Measurements from ENCODE around the gene NEDD4L. TPM values are rescaled to one million over a fixed set of nuclear protein-coding genes. Genes with fewer than 3 reads are reported as not detected.
A peak's percentile ranks its signal among the peaks of the same experiment; 100 is the strongest.

Gene NEDD4L
- polyA plus RNA-seq, 1 donor: 93.0 TPM

GRCh38 chr18:58132595-58133261, 88.7 kb downstream of the NEDD4L start:
- no peak overlapping the region for H3K4me3 ChIP-seq (ENCODE audit: low read length)
- H3K36me3 ChIP-seq (ENCODE audit: control insufficient read depth, insufficient read depth, low read length): no peaks in the 10 kb centered on the region
- no peaks in the 10 kb centered on the region for H3K27me3 ChIP-seq (ENCODE audit: control insufficient read depth, insufficient read depth, low read length)
- peaks cover 28% of the 10 kb centered on the region for H3K4me1 ChIP-seq (ENCODE audit: control insufficient read depth, insufficient read depth, low read length)
- DNase-seq: no peak
- H3K27ac ChIP-seq (ENCODE audit: low read length): no peak overlapping the region
- 67% methylated on average over 1 of the region's 8 CpGs for WGBS (ENCODE audit: insufficient coverage, low lambda C conversion rate)
- H3K9me3 ChIP-seq (ENCODE audit: control insufficient read depth, low read depth, low read length): peaks cover 6% of the 10 kb centered on the region

- Histone ChIP-seq H3K27me3 (ENCODE audit: control insufficient read depth, insufficient read depth, low read length) (no peaks in the 10 kb centered on the region), H3K36me3 (ENCODE audit: control insufficient read depth, insufficient read depth, low read length) (no peaks in the 10 kb centered on the region), H3K4me3 (ENCODE audit: low read length) (no peak overlapping the region), H3K9me3 (ENCODE audit: control insufficient read depth, low read depth, low read length) (peaks cover 6% of the 10 kb centered on the region), H3K4me1 (ENCODE audit: control insufficient read depth, insufficient read depth, low read length) (peaks cover 11% of the 10 kb centered on the region), H3K27ac (ENCODE audit: low read length) (peak overlapping the region; percentile 30)
- no peak for DNase-seq
- 89% methylated on average over 4 of the region's 7 CpGs for WGBS (ENCODE audit: insufficient coverage, low lambda C conversion rate)
These were observed 91.2 kb downstream of the NEDD4L start for GRCh38 chr18:58135183-58135641.

- no peak overlapping the region for H3K4me3 ChIP-seq (ENCODE audit: low read length)
- peak overlapping the region; percentile 30 for H3K27ac ChIP-seq (ENCODE audit: low read length)
- peaks cover 6% of the 10 kb centered on the region for H3K9me3 ChIP-seq (ENCODE audit: control insufficient read depth, low read depth, low read length)
- peak; percentile 34 to 60 for DNase-seq
- no CpG with 5 or more reads among the region's 7 CpGs for WGBS (ENCODE audit: insufficient coverage, low lambda C conversion rate)
- no peaks in the 10 kb centered on the region for H3K27me3 ChIP-seq (ENCODE audit: control insufficient read depth, insufficient read depth, low read length)
- no peaks in the 10 kb centered on the region for H3K36me3 ChIP-seq (ENCODE audit: control insufficient read depth, insufficient read depth, low read length)
- peaks cover 11% of the 10 kb centered on the region for H3K4me1 ChIP-seq (ENCODE audit: control insufficient read depth, insufficient read depth, low read length)
These were observed 91.8 kb downstream of the NEDD4L start for GRCh38 chr18:58135701-58136331.

DNA sequence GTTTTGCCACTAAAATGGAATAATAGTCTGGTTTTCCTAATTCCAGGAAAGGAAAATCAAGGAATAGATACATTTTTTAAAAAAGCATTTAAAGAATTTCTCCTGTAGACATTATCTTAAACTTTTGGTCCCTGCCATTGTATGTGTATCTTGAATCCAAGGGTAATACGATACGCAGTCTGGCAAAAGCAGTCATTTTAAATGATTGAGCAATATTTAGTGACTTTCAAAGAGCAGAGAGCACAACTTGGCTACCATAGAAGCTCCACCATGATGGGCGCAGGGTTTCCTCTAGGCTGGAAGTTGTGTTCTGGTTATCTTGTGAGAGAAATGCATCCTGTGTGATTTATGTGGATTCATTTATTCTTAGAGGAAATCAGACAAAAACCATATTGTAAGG, 92.9 kb downstream of the NEDD4L start:
- Histone ChIP-seq H3K27ac (ENCODE audit: low read length) (no peak overlapping the region), H3K36me3 (ENCODE audit: control insufficient read depth, insufficient read depth, low read length) (no peaks in the 10 kb centered on the region), H3K9me3 (ENCODE audit: control insufficient read depth, low read depth, low read length) (no peaks in the 10 kb centered on the region), H3K27me3 (ENCODE audit: control insufficient read depth, insufficient read depth, low read length) (no peaks in the 10 kb centered on the region), H3K4me3 (ENCODE audit: low read length) (no peak overlapping the region), H3K4me1 (ENCODE audit: control insufficient read depth, insufficient read depth, low read length) (peaks cover 11% of the 10 kb centered on the region)
- DNase-seq: no peak
- WGBS (ENCODE audit: insufficient coverage, low lambda C conversion rate): no CpG with 5 or more reads among the region's 3 CpGs

GRCh38 chr18:58139459-58140386, 95.7 kb downstream of the NEDD4L start:
- WGBS (ENCODE audit: insufficient coverage, low lambda C conversion rate): 75% methylated on average over 2 of the region's 8 CpGs
- Histone ChIP-seq H3K36me3 (ENCODE audit: control insufficient read depth, insufficient read depth, low read length) (no peaks in the 10 kb centered on the region), H3K9me3 (ENCODE audit: control insufficient read depth, low read depth, low read length) (peaks cover 3% of the 10 kb centered on the region), H3K27me3 (ENCODE audit: control insufficient read depth, insufficient read depth, low read length) (no peaks in the 10 kb centered on the region), H3K27ac (ENCODE audit: low read length) (no peak overlapping the region), H3K4me1 (ENCODE audit: control insufficient read depth, insufficient read depth, low read length) (peaks cover 16% of the 10 kb centered on the region), H3K4me3 (ENCODE audit: low read length) (no peak overlapping the region)
- no peak for DNase-seq

DNA sequence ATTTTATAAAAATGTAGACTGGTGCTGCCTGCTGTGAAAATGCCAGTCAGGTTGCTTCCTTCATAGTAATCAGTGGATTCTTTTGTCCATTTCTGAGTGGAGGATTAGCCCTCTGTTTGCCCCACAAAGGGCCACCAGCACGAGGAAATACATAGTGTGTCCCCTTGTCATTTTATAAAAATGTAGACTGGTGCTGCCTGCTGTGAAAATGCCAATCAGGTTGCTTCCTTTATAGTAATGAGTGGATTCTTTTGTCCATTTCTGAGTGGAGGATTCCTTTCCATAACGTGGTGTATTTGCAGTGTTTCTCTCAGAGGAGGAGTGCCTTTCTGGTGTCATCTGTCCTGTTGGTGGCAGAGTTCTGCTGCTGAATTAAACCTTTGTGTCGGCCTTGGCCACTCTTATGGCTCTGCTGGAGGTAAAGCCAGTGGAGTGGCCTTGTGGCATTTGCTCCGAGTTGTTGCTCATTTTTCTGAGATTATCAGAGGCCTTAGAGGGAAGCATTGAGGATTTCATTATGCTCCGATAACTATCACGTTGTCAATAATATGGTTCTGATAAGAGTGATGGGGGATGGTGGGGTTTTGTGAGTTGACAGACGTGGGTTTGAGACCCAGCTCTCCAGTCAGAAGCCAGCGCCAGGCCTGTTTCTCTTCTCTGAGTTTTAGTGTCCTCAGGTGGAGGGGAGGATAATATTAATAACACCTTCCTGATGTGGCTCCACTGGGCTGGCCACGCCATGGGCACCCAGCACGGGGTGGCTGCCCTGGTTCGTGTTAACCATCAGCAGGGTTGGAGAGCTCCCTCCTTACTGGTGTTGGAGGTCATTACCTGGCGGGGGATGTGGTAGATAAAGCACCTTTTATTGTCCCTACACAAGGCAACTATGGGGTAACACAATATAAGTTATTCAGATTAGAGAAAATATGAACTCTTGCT, 96.6 kb downstream of the NEDD4L start:
- no peak for DNase-seq

GRCh38 chr18:58143386-58143785, 99.4 kb downstream of the NEDD4L start:
- no peak overlapping the region for H3K4me3 ChIP-seq (ENCODE audit: low read length)
- no CpG with 5 or more reads among the region's 11 CpGs for WGBS (ENCODE audit: insufficient coverage, low lambda C conversion rate)
- H3K27me3 ChIP-seq (ENCODE audit: control insufficient read depth, insufficient read depth, low read length): no peaks in the 10 kb centered on the region
- peaks cover 3% of the 10 kb centered on the region for H3K9me3 ChIP-seq (ENCODE audit: control insufficient read depth, low read depth, low read length)
- peak overlapping the region; percentile 61 for H3K27ac ChIP-seq (ENCODE audit: low read length)
- peaks cover 10% of the 10 kb centered on the region for H3K4me1 ChIP-seq (ENCODE audit: control insufficient read depth, insufficient read depth, low read length)
- no peak for DNase-seq
- no peaks in the 10 kb centered on the region for H3K36me3 ChIP-seq (ENCODE audit: control insufficient read depth, insufficient read depth, low read length)

More for the DNA sequence above, 96.6 kb downstream of the NEDD4L start:
- Histone ChIP-seq H3K36me3 (ENCODE audit: control insufficient read depth, insufficient read depth, low read length) (no peaks in the 10 kb centered on the region), H3K9me3 (ENCODE audit: control insufficient read depth, low read depth, low read length) (peaks cover 3% of the 10 kb centered on the region), H3K4me3 (ENCODE audit: low read length) (no peak overlapping the region), H3K27me3 (ENCODE audit: control insufficient read depth, insufficient read depth, low read length) (no peaks in the 10 kb centered on the region), H3K27ac (ENCODE audit: low read length) (no peak overlapping the region), H3K4me1 (ENCODE audit: control insufficient read depth, insufficient read depth, low read length) (peaks cover 9% of the 10 kb centered on the region)
- WGBS (ENCODE audit: insufficient coverage, low lambda C conversion rate): 40% methylated on average over 1 of the region's 12 CpGs

GRCh38 chr18:58144106-58144505, 100.1 kb downstream of the NEDD4L start:
- H3K4me3 ChIP-seq (ENCODE audit: low read length): no peak overlapping the region
- no peak for DNase-seq
- WGBS (ENCODE audit: insufficient coverage, low lambda C conversion rate): no CpG with 5 or more reads among the region's 4 CpGs
- peaks cover 18% of the 10 kb centered on the region for H3K4me1 ChIP-seq (ENCODE audit: control insufficient read depth, insufficient read depth, low read length)
- no peaks in the 10 kb centered on the region for H3K36me3 ChIP-seq (ENCODE audit: control insufficient read depth, insufficient read depth, low read length)
- no peak overlapping the region for H3K27ac ChIP-seq (ENCODE audit: low read length)
- no peaks in the 10 kb centered on the region for H3K27me3 ChIP-seq (ENCODE audit: control insufficient read depth, insufficient read depth, low read length)
- peaks cover 3% of the 10 kb centered on the region for H3K9me3 ChIP-seq (ENCODE audit: control insufficient read depth, low read depth, low read length)

DNA sequence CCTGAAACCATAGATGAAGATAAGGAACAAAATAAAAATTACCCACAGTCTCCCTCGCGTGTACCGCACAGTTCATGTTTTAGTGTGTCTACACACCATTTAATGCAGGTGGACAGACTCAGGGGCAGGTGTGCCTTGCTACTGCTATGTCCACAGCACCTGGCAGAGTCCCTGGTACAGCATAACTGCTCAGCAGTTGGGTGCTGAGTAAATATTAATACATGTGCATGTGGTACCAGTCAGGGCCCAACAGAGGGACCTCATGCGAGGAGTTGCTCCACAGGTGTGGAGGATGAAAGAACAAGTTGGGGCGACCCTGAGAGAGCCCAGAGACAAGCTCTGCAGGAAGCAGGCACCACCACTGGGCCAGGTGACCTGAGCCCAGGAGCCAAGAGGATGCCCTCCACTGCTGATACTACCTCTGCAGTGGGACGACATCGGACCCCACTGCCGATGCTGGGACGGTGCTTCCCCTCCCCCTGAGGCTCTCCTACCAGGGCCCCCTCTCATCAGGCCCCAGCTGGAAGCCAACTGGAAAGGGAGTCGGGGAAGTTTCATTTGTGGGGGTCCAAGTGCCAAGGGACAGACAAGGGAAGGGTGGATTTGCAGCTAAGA, 100.8 kb downstream of the NEDD4L start:
- no CpG with 5 or more reads among the region's 10 CpGs for WGBS (ENCODE audit: insufficient coverage, low lambda C conversion rate)
- Histone ChIP-seq H3K27me3 (ENCODE audit: control insufficient read depth, insufficient read depth, low read length) (no peaks in the 10 kb centered on the region), H3K9me3 (ENCODE audit: control insufficient read depth, low read depth, low read length) (peaks cover 3% of the 10 kb centered on the region), H3K4me3 (ENCODE audit: low read length) (no peak overlapping the region), H3K27ac (ENCODE audit: low read length) (no peak overlapping the region), H3K4me1 (ENCODE audit: control insufficient read depth, insufficient read depth, low read length) (peaks cover 22% of the 10 kb centered on the region), H3K36me3 (ENCODE audit: control insufficient read depth, insufficient read depth, low read length) (no peaks in the 10 kb centered on the region)
- DNase-seq: no peak
